H9 (cell line): Measurements from ENCODE around the gene ZNF26. TPM values are rescaled to one million over a fixed set of nuclear protein-coding genes. Genes with fewer than 3 reads are reported as not detected.

ENCODE experiments used
- DNase-seq: peaks from one replicate; pipeline ENCODE4 v3.0.0-alpha.2; 2017
- H2AFZ ChIP-seq: one replicate; pipeline ENCODE4 v1.6.1; 2013; ENCODE audit warnings: mild to moderate bottlenecking, low read length, control low read depth, moderate library complexity
- H2AK5ac ChIP-seq: 2 replicates; pipeline ENCODE4 v1.6.1; 2013; ENCODE audit warnings: low read length, control low read depth, mixed read lengths; ENCODE audit not compliant: insufficient read length
- H2BK120ac ChIP-seq: one replicate; pipeline ENCODE4 v1.6.1; 2013; ENCODE audit warnings: low read depth, mild to moderate bottlenecking, low read length, control low read depth, inconsistent platforms; ENCODE audit not compliant: poor library complexity, severe bottlenecking
- H2BK12ac ChIP-seq: 2 replicates; pipeline ENCODE4 v1.6.1; 2013; ENCODE audit warnings: low read length, control low read depth, mixed read lengths, low read depth; ENCODE audit not compliant: insufficient read length
- H2BK15ac ChIP-seq: 2 replicates; pipeline ENCODE4 v1.6.1; 2013; ENCODE audit warnings: low read depth, low read length, control low read depth
- H2BK20ac ChIP-seq: one replicate; pipeline ENCODE4 v1.6.1; 2013; ENCODE audit warnings: low read depth, mild to moderate bottlenecking, low read length, control low read depth, inconsistent platforms; ENCODE audit not compliant: poor library complexity, severe bottlenecking
- H2BK5ac ChIP-seq: 2 replicates; pipeline ENCODE4 v1.6.1; 2013; ENCODE audit warnings: low read length, control low read depth, mixed read lengths; ENCODE audit not compliant: insufficient read length
- H3K14ac ChIP-seq: 2 replicates; pipeline ENCODE4 v1.6.1; 2013; ENCODE audit warnings: low read length, control low read depth; ENCODE audit not compliant: insufficient read depth
- H3K18ac ChIP-seq: 2 replicates; pipeline ENCODE4 v1.6.1; 2013; ENCODE audit warnings: low read depth, mild to moderate bottlenecking, mixed read lengths, low read length, control low read depth; ENCODE audit not compliant: insufficient read length
- H3K23ac ChIP-seq: 2 replicates; pipeline ENCODE4 v1.6.1; 2013; ENCODE audit warnings: low read length, control low read depth, mixed read lengths, low read depth; ENCODE audit not compliant: insufficient read length
- H3K23me2 ChIP-seq: 2 replicates; pipeline ENCODE4 v1.6.1; 2013; ENCODE audit warnings: low read depth, mild to moderate bottlenecking, mixed read lengths, low read length, control low read depth; ENCODE audit not compliant: insufficient read length, poor library complexity, severe bottlenecking
- H3K27ac ChIP-seq: 2 replicates; pipeline ENCODE4 v1.5.1; 2013; ENCODE audit warnings: low read length, control low read depth, mixed read lengths, low read depth; ENCODE audit not compliant: insufficient read length
- H3K27me3 ChIP-seq: 2 replicates; pipeline ENCODE4 v1.6.1; 2013; ENCODE audit warnings: low read length, control low read depth, inconsistent platforms; ENCODE audit not compliant: insufficient read depth
- H3K4ac ChIP-seq: 2 replicates; pipeline ENCODE4 v1.6.1; 2013; ENCODE audit warnings: low read depth, mild to moderate bottlenecking, control low read depth, inconsistent platforms, low read length, moderate library complexity
- H3K4me1 ChIP-seq: 2 replicates; pipeline ENCODE4 v1.6.1; 2013; ENCODE audit warnings: low read length, control low read depth, inconsistent platforms; ENCODE audit not compliant: insufficient read depth
- H3K4me2 ChIP-seq: 2 replicates; pipeline ENCODE4 v1.6.1; 2013; ENCODE audit warnings: low read length, control low read depth, mixed read lengths; ENCODE audit not compliant: insufficient read length, insufficient read depth
- H3K56ac ChIP-seq: 2 replicates; pipeline ENCODE4 v1.6.1; 2013; ENCODE audit warnings: low read depth, mild to moderate bottlenecking, mixed read lengths, low read length, control low read depth; ENCODE audit not compliant: insufficient read length
- H3K79me1 ChIP-seq: 2 replicates; pipeline ENCODE4 v1.6.1; 2013; ENCODE audit warnings: low read depth, mild to moderate bottlenecking, moderate library complexity, low read length, control low read depth, inconsistent platforms; ENCODE audit not compliant: insufficient read depth, poor library complexity, severe bottlenecking
- H3K79me2 ChIP-seq: 2 replicates; pipeline ENCODE4 v1.6.1; 2013; ENCODE audit warnings: low read length, control low read depth, inconsistent platforms; ENCODE audit not compliant: insufficient read depth
- H3K9ac ChIP-seq: 2 replicates; pipeline ENCODE4 v1.6.1; 2013; ENCODE audit warnings: low read length, control low read depth, mixed read lengths; ENCODE audit not compliant: insufficient read length; ENCODE audit errors: extremely low read depth
- H3K9me3 ChIP-seq: one replicate; pipeline ENCODE4 v1.6.1; 2013; ENCODE audit warnings: low read depth, low read length, inconsistent platforms; ENCODE audit not compliant: control insufficient read depth
- H3T11ph ChIP-seq: one replicate; pipeline ENCODE4 v1.6.1; 2013; ENCODE audit warnings: mild to moderate bottlenecking, low read length, control low read depth, inconsistent platforms
- H4K20me1 ChIP-seq: one replicate; pipeline ENCODE4 v1.6.1; 2013; ENCODE audit not compliant: control insufficient read depth, insufficient read length, insufficient read depth
- H4K5ac ChIP-seq: 2 replicates; pipeline ENCODE4 v1.6.1; 2013; ENCODE audit warnings: low read depth, mild to moderate bottlenecking, mixed read lengths, low read length, control low read depth; ENCODE audit not compliant: insufficient read length
- H4K8ac ChIP-seq: replicated peaks from 2 replicates; pipeline ENCODE4 v1.6.1; 2013; ENCODE audit warnings: low read length, control low read depth, mixed read lengths, low read depth; ENCODE audit not compliant: insufficient read length
- H4K91ac ChIP-seq: 2 replicates; pipeline ENCODE4 v1.6.1; 2013; ENCODE audit warnings: low read depth, mild to moderate bottlenecking, moderate library complexity, mixed read lengths, low read length, control low read depth; ENCODE audit not compliant: insufficient read length
- H3K27ac Mint-ChIP-seq, 3 experiments: 2 replicates in 2 of 3; 3 replicates in 1 of 3; pipeline ENCODE4 v1.8.0; 2020 to 2021; ENCODE audit warnings: mixed read lengths in 3 of 3, mild to moderate bottlenecking in 1 of 3, moderate library complexity in 1 of 3
- H3K27me3 Mint-ChIP-seq: 2 replicates; pipeline ENCODE4 v1.8.0; 2021; ENCODE audit warnings: low read depth, mild to moderate bottlenecking, moderate library complexity, mixed read lengths
- H3K36me3 Mint-ChIP-seq, 3 experiments: 2 replicates in 2 of 3; 3 replicates in 1 of 3; pipeline ENCODE4 v1.8.0; 2020 to 2021; ENCODE audit warnings: low read depth in 3 of 3, mixed read lengths in 3 of 3; ENCODE audit not compliant: insufficient read depth in 1 of 3
- H3K4me1 Mint-ChIP-seq, 2 experiments: 2 replicates each; pipeline ENCODE4 v1.8.0; 2020; ENCODE audit warnings: mixed read lengths in 2 of 2
- H3K4me3 Mint-ChIP-seq, 2 experiments: 2 replicates in 1 of 2; 3 replicates in 1 of 2; pipeline ENCODE4 v1.8.0; 2020 to 2021; ENCODE audit warnings: mild to moderate bottlenecking in 2 of 2, mixed read lengths in 2 of 2, moderate library complexity in 1 of 2
- H3K9me3 Mint-ChIP-seq, 2 experiments: 2 replicates in 1 of 2; 3 replicates in 1 of 2; pipeline ENCODE4 v1.8.0; 2020; ENCODE audit warnings: mild to moderate bottlenecking in 2 of 2, mixed read lengths in 2 of 2, moderate library complexity in 1 of 2
- WGBS: extraction: QIAGEN DNeasy Blood & Tissue Kit; methylation state at CpG from one replicate; pipeline ENCODE4 v1.1.7; 2013; ENCODE audit warnings: missing lambda C conversion rate, low lambda C conversion rate, mixed read lengths; ENCODE audit not compliant: insufficient read length; ENCODE audit errors: extremely low coverage; 5-methylcytosine and 5-hydroxymethylcytosine counted together
- total RNA-seq: library from RNA; stranded (reverse); gene quantifications from 2 replicates; pipeline ENCODE4 v1.2.1, GENCODE V29; 2021
- TF ChIP-seq, protein P1 (sequence below): fragments of 200-600 bp; sonication (generic); conservative IDR thresholded peaks from 3 replicates; pipeline ENCODE4 v1.8.0; 2021; ENCODE audit warnings: antibody characterized with exemption, mild to moderate bottlenecking

ZNF26 gene
- total RNA-seq, 1 experiment from 2014 or later = 13.2 TPM

DNA sequence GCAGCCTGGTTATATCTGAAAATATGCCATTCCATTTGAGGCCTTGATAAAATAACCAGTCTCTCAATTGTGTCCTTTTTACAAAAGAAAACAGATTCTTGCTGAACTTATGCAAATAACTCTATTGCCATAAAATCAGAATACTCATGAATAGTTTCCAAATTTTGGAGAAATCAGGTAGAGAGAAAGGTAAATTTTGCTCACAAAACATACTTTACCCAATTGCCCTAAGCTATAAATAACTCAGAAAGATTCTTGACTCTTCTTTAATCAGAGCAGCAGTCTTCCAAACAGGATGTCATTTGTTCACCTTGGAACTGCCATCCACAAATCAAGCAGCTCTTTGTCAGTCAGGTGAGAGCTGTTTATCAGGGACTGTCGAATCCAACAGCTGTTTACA is 12.6 kb downstream of the ZNF26 start:
- no peaks in the 10 kb centered on the region for H3K79me2 ChIP-seq
- H3K23me2 ChIP-seq = no peaks in the 10 kb centered on the region
- no peak overlapping the region for H3K14ac ChIP-seq
- no peak overlapping the region for H2AFZ ChIP-seq
- no peak overlapping the region for H4K8ac ChIP-seq
- H2BK120ac ChIP-seq = no peak overlapping the region
- Mint-ChIP-seq H3K9me3 (peaks cover 88 to 94% of the 10 kb centered on the region in 2 experiments), H3K4me1 (no peaks in the 10 kb centered on the region), H3K27me3 (no peaks in the 10 kb centered on the region; the same call in 1 of the 2 replicates), H3K4me3 (no peak overlapping the region), H3K27ac (no peak overlapping the region), H3K36me3 (peaks cover 73 to 81% (median 81%) of the 10 kb centered on the region in 3 experiments)
- H3K27me3 ChIP-seq = no peaks in the 10 kb centered on the region
- peaks cover 58% of the 10 kb centered on the region for H3K9me3 ChIP-seq
- H3K4ac ChIP-seq = no peak overlapping the region
- no peak overlapping the region for H3K27ac ChIP-seq
- H3K4me1 ChIP-seq = no peaks in the 10 kb centered on the region
- no CpG with 5 or more reads among the region's 1 CpG for WGBS
- H3K4me2 ChIP-seq = no peak overlapping the region
- no peak overlapping the region for H2BK12ac ChIP-seq
- no peak overlapping the region for H3K23ac ChIP-seq
- H4K91ac ChIP-seq = no peak overlapping the region
- TF ChIP-seq, protein P1, sequence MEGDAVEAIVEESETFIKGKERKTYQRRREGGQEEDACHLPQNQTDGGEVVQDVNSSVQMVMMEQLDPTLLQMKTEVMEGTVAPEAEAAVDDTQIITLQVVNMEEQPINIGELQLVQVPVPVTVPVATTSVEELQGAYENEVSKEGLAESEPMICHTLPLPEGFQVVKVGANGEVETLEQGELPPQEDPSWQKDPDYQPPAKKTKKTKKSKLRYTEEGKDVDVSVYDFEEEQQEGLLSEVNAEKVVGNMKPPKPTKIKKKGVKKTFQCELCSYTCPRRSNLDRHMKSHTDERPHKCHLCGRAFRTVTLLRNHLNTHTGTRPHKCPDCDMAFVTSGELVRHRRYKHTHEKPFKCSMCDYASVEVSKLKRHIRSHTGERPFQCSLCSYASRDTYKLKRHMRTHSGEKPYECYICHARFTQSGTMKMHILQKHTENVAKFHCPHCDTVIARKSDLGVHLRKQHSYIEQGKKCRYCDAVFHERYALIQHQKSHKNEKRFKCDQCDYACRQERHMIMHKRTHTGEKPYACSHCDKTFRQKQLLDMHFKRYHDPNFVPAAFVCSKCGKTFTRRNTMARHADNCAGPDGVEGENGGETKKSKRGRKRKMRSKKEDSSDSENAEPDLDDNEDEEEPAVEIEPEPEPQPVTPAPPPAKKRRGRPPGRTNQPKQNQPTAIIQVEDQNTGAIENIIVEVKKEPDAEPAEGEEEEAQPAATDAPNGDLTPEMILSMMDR = no peak
- H4K20me1 ChIP-seq = no peaks in the 10 kb centered on the region
- no peak overlapping the region for H2BK15ac ChIP-seq
- no peak overlapping the region for H2BK5ac ChIP-seq
- DNase-seq = no peak
- no peak overlapping the region for H3T11ph ChIP-seq
- no peak overlapping the region for H3K9ac ChIP-seq
- no peak overlapping the region for H4K5ac ChIP-seq
- H3K79me1 ChIP-seq = peaks cover 5% of the 10 kb centered on the region
- no peak overlapping the region for H3K18ac ChIP-seq
- H3K56ac ChIP-seq = no peak overlapping the region
- H2BK20ac ChIP-seq = no peak overlapping the region
- H2AK5ac ChIP-seq = no peak overlapping the region
